ENCODE results near the gene PER2. TPM values are rescaled to one million over a fixed set of nuclear protein-coding genes. Genes with fewer than 3 reads are reported as not detected.

The PER2 gene
- total and polyA plus RNA-seq, 10 of the 15 experiments (the other 5 are each of a cell fraction or from before 2014, with no cell fraction given), result 1.5 to 15.1 (median 4.6) TPM

GRCh38 chr2:238302751-238303150, 14.3 kb upstream of the PER2 start (continued):
- TF ChIP-seq NKRF (conservative IDR thresholded peaks at IDR 0.05), result no peak

- in situ Hi-C loops (cut with MboI) (no loop called here), intact Hi-C loops (cut with micrococcal nuclease; ENCODE audit: unreplicated experiment) (no loop called here)
- no peak for ATAC-seq
- no peak for DNase-seq (ENCODE audit: low read depth, low spot score)
- ChIA-PET SMC1A (ENCODE audit: uncharacterized antibody, unreplicated experiment) (no interaction called here), POLR2A (interaction anchor here (0.6 kb wide), 1 partner anchor 1279 kb away, joined by 3 read pairs; no protein-coding TSS in a partner anchor), CTCF (no interaction called here), RAD21 (ENCODE audit: unreplicated experiment) (no interaction called here)
- H4K20me1 ChIP-seq (ENCODE audit: control insufficient read depth, insufficient read depth), result no peaks in the 10 kb centered on the region
- H3K27ac ChIP-seq (ENCODE audit: control insufficient read depth, insufficient read depth), result no peak overlapping the region
- H3K4me3 ChIP-seq, result no peak overlapping the region
- H3K27me3 ChIP-seq (replicated peaks in 1 of 2; ENCODE audit: control insufficient read depth in 2 of 2, insufficient read depth in 2 of 2, low read length in 1 of 2), result peaks cover 0 to 2% of the 10 kb centered on the region in 2 experiments; a peak in 1 of 4 replicates
- no peak overlapping the region for H3K4me2 ChIP-seq (ENCODE audit: control insufficient read depth, insufficient read depth)
- no peak overlapping the region for H2AFZ ChIP-seq (ENCODE audit: control insufficient read depth, low read depth, low read length)
- BruUV-seq (replicated peaks), result no TSS peak
- H3K79me2 ChIP-seq (ENCODE audit: control insufficient read depth, insufficient read depth, low read length), result no peaks in the 10 kb centered on the region
- TF ChIP-seq SMARCA5 (IDR thresholded peaks at IDR 0.05) (no peak), BMI1 (IDR thresholded peaks at IDR 0.05; ENCODE audit: borderline replicate concordance) (no peak), TCF12 (IDR thresholded peaks at IDR 0.05; ENCODE audit: low read depth, low read length) (no peak), CBFB (IDR thresholded peaks at IDR 0.05; ENCODE audit: low read depth) (no peak), SMAD1 (IDR thresholded peaks at IDR 0.05; ENCODE audit: low read depth, partially characterized antibody) (no peak), EZH2 (IDR thresholded peaks at IDR 0.05; ENCODE audit: borderline replicate concordance, control insufficient read depth, low read depth, low read length) (no peak), SREBF1 (IDR thresholded peaks at IDR 0.05; ENCODE audit: low read length) (no peak), SP1 (IDR thresholded peaks at IDR 0.05; ENCODE audit: low read depth, low read length) (no peak), PBX3 (IDR thresholded peaks at IDR 0.05; ENCODE audit: insufficient replicate concordance, low read depth, low read length) (no peak), CBX5 (IDR thresholded peaks at IDR 0.05; ENCODE audit: low read depth) (no peak), TCF7 (IDR thresholded peaks at IDR 0.05; ENCODE audit: borderline replicate concordance) (no peak), NFYB (IDR thresholded peaks at IDR 0.05; ENCODE audit: insufficient read depth, low read depth, low read length) (no peak)
- H3K36me3 ChIP-seq (ENCODE audit: control insufficient read depth in 2 of 2, insufficient read depth in 2 of 2, low read length in 1 of 2), result no peaks in the 10 kb centered on the region
- no peak overlapping the region for H3K9ac ChIP-seq (ENCODE audit: control insufficient read depth, insufficient read depth, low read length)
- no peaks in the 10 kb centered on the region for H3K9me3 ChIP-seq (replicated peaks; ENCODE audit: control insufficient read depth, insufficient read depth, low read length)
- 32% methylated on average over 3 of the region's 3 CpGs for WGBS (ENCODE audit: insufficient coverage, insufficient replicate concordance, low lambda C conversion rate, missing lambda C conversion rate)
- FAIRE-seq, result no peak
- peaks cover 4% of the 10 kb centered on the region for H3K4me1 ChIP-seq (ENCODE audit: control insufficient read depth, insufficient read depth, low read length)
Observed at GRCh38 chr2:238302087-238302486, 13.7 kb upstream of the PER2 start.

All from GM12878 (cell line).